Ovary (tissue), 9 donors: Measurements from ENCODE around the gene FUT1. TPM values are rescaled to one million over a fixed set of nuclear protein-coding genes. Genes with fewer than 3 reads are reported as not detected.
"Not testable (repeated sequence)": the region's sequence is repeated elsewhere in the genome, so short reads cannot be mapped to it uniquely, and the experiment has no call there.

Experiments used
- DNase-seq, 5 donors: peaks; one replicate each; pipeline ENCODE4 v3.0.0-alpha.2; 2019 to 2020
- H3K27ac ChIP-seq, 2 donors: fragments of 200-600 bp; one replicate each; pipeline versions ENCODE4 v1.5.1 to v1.8.0; 2019 to 2022
- H3K27me3 ChIP-seq: fragments of 200-600 bp; one replicate; pipeline ENCODE4 v1.8.0; 2022
- H3K36me3 ChIP-seq: fragments of 200-600 bp; sonication (generic); one replicate; pipeline ENCODE4 v1.5.1; 2019
- H3K4me1 ChIP-seq: one replicate; pipeline ENCODE4 v1.8.1; 2013; ENCODE audit warnings: mild to moderate bottlenecking, moderate library complexity; ENCODE audit not compliant: insufficient read depth
- H3K4me3 ChIP-seq: fragments of 200-600 bp; sonication (generic); one replicate; pipeline ENCODE4 v1.5.1; 2017
- H3K9me3 ChIP-seq, 2 donors: fragments of 200-600 bp in 1 of 2; sonication (generic) in 1 of 2; one replicate each; pipeline versions ENCODE4 v1.5.1 to v1.8.1; 2013 to 2019; ENCODE audit warnings: mild to moderate bottlenecking in 1 of 2, moderate library complexity in 1 of 2
- EP300 ChIP-seq: sonication (generic); formaldehyde crosslinking; IDR thresholded peaks from one replicate; pipeline ENCODE4 v1.6.1; 2017; ENCODE audit warnings: antibody characterized with exemption
- POLR2A ChIP-seq: fragments of 450-650 bp; IDR thresholded peaks from one replicate; pipeline ENCODE4 v1.6.1; 2017; ENCODE audit warnings: antibody characterized with exemption, mild to moderate bottlenecking, moderate library complexity
- WGBS, 3 donors: extraction: QIAGEN DNeasy Blood & Tissue Kit in 1 of 3; methylation state at CpG; one replicate each; pipeline versions ENCODE4 v1.1.5 to v1.1.7; 2013 to 2017; 5-methylcytosine and 5-hydroxymethylcytosine counted together
- intact Hi-C, 4 donors: fragments of 100-400 bp; cut with DNase I; formaldehyde crosslinking; loops; one replicate each; pipeline versions ENCODE4 v1.11.0 to v1.15.1; 2022 to 2023
- polyA plus RNA-seq, 2 donors: library from polyadenylated mRNA; stranded (reverse); fragments of 200-250 nt in 1 of 2; fragments of 350-450 nt in 1 of 2; fragmentation: Illumina TruSeq in 1 of 2; extraction: RNeasy Lipid Tissue Mini Kit (QIAGEN cat#74804) in 1 of 2; gene quantifications; one replicate each; pipeline ENCODE4 v1.2.3, GENCODE V29; 2013 to 2014
- total RNA-seq, 7 donors: library from RNA; depleted of rRNA in 2 of 7; stranded (reverse); fragments of >200 nt in 2 of 7; fragmentation: NEBNext Ultra II Directional in 3 of 7; extraction: Animal tissue kit (Norgen Biotek cat#: 25700) in 3 of 7; gene quantifications; one replicate each; pipeline versions ENCODE4 v1.1.0 to v1.2.4, GENCODE V29; 2016 to 2023
- TF ChIP-seq, protein P1 (sequence below), 3 donors: fragments of 450-650 bp in 2 of 3; fragments of 200-600 bp in 1 of 3; IDR thresholded peaks; one replicate each; pipeline versions ENCODE4 v1.5.1 to v1.8.0; 2016 to 2022; ENCODE audit warnings: antibody characterized with exemption in 3 of 3, mild to moderate bottlenecking in 1 of 3
- donor health status: DM: no; HTN: no; CAD: no; lungs with moderate emphysema.
- donor health status: DM: no; HTN: no; CAD: no.
- donor health status: Bipolar disorder and iron deficiency.
- donor health status: DM: yes; HTN: yes; CAD: no.
- donor health status: DM: no; HTN: no; CAD: no.
- donor health status: DM: yes; HTN: yes; CAD: no.

Gene FUT1
- total and polyA plus RNA-seq, 9 donors, result 0.48 to 4.0 (median 1.3) TPM

- H3K4me3 ChIP-seq, result no peak overlapping the region
- 12 to 21% (median 16%) methylated on average over 13 of the region's 13 CpGs for WGBS, 3 donors
- no peak overlapping the region for H3K27ac ChIP-seq
- peaks cover 8% of the 10 kb centered on the region for H3K4me1 ChIP-seq
- no peaks in the 10 kb centered on the region for H3K27me3 ChIP-seq
- intact Hi-C loops, result no loop called here
- peak in 2 of 5 donors; percentile 44 to 47 for DNase-seq
- H3K36me3 ChIP-seq, result no peaks in the 10 kb centered on the region
- H3K9me3 ChIP-seq, result no peaks in the 10 kb centered on the region
- TF ChIP-seq POLR2A, result no peak
- no peak for TF ChIP-seq EP300
- TF ChIP-seq, protein P1, sequence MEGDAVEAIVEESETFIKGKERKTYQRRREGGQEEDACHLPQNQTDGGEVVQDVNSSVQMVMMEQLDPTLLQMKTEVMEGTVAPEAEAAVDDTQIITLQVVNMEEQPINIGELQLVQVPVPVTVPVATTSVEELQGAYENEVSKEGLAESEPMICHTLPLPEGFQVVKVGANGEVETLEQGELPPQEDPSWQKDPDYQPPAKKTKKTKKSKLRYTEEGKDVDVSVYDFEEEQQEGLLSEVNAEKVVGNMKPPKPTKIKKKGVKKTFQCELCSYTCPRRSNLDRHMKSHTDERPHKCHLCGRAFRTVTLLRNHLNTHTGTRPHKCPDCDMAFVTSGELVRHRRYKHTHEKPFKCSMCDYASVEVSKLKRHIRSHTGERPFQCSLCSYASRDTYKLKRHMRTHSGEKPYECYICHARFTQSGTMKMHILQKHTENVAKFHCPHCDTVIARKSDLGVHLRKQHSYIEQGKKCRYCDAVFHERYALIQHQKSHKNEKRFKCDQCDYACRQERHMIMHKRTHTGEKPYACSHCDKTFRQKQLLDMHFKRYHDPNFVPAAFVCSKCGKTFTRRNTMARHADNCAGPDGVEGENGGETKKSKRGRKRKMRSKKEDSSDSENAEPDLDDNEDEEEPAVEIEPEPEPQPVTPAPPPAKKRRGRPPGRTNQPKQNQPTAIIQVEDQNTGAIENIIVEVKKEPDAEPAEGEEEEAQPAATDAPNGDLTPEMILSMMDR (IDR thresholded peaks at IDR 0.05), result no peak
These were observed 20.1 kb upstream of the FUT1 start for GRCh38 chr19:48772503-48772953.

DNA sequence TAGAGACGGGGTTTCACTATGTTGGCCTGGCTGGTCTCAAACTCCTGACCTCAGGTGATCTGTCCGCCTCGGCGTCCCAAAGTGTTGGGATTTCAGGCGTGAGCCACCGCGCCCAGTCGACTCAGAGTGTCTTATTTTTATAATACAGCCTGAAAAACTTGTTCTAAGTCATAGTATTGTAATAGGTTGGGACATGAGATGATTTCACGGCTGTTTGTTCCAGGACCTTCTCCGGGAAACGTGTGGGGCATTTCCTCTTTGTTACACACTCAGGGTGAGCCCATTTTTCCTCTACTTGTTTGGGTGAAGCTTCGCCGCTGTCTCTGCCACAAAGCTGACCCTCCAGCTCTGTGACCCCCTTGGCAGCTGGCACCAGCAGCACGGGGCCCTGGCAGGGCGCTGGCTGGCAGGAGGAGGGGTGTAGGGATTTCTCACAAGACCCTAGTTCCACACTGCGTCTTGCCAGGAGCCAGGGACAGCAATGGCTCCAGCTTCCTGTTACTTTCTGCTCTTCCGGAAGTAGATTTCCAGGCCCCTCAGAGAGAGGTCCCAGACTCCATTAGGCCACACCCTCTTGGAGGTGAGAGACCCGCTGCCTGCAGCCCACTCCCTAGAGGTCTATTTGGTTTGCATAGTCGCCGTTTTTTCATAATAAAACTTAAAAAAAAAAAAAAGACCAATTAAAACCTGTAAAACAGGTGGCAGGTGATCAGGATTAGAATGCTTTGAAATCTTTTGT lies 18.5 kb upstream of the FUT1 start:
- 83 to 88% (median 83%) methylated on average over 20 of the region's 20 CpGs for WGBS, 3 donors
- TF ChIP-seq POLR2A (no peak), EP300 (no peak)
- TF ChIP-seq, protein P1 (IDR thresholded peaks at IDR 0.05), result no peak
- no peaks in the 10 kb centered on the region for H3K36me3 ChIP-seq
- H3K4me1 ChIP-seq, result peaks cover 8% of the 10 kb centered on the region
- no peaks in the 10 kb centered on the region for H3K27me3 ChIP-seq
- no peaks in the 10 kb centered on the region for H3K9me3 ChIP-seq
- no peak overlapping the region for H3K4me3 ChIP-seq
- DNase-seq, result no peak
- intact Hi-C loops, result no loop called here
- no peak overlapping the region for H3K27ac ChIP-seq

GRCh38 chr19:48770266-48770665 lies 17.8 kb upstream of the FUT1 start:
- intact Hi-C loops, result no loop called here
- no peak overlapping the region for H3K4me3 ChIP-seq
- no peak overlapping the region for H3K27ac ChIP-seq
- H3K4me1 ChIP-seq, result peaks cover 8% of the 10 kb centered on the region
- no peak for DNase-seq
- no peaks in the 10 kb centered on the region for H3K9me3 ChIP-seq
- H3K27me3 ChIP-seq, result no peaks in the 10 kb centered on the region
- TF ChIP-seq EP300, result no peak
- TF ChIP-seq, protein P1 (IDR thresholded peaks at IDR 0.05), result no peak
- TF ChIP-seq POLR2A, result no peak
- WGBS, 3 donors, result 72 to 90% (median 83%) methylated on average over 7 of the region's 7 CpGs
- H3K36me3 ChIP-seq, result no peaks in the 10 kb centered on the region

DNA sequence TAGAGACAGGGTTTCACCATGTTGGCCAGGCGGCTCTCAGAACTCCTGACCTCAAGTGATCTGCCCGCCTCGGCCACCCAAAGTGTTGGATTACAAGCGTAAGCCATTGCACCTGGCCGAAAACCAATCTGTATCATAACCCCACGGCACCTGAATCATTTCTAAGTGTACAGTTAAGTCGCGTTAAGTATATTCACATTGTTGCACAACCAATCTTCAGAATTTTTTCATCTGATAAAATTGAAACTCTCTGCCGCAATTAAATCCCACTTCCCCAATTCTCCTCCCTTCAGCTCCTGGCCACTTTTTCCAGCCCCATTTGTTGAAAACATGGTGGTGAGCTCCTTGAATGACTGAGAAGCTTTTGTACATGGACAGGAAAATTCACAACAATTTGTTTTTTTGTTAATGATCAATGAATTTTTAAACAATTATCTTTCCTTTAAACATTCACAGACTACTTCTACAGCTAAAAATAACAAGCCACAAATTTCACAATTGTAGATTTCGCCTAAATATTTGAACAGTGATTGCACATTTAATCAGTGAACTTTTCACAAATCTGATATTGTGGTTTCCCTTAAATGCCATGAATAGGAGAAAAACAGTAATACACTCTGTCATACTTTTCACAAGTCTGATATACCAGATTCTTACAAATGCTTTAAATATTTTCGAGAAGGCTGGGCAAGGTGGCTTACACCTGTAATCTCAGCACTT lies 16.7 kb upstream of the FUT1 start:
- Histone ChIP-seq H3K27me3 (no peaks in the 10 kb centered on the region), H3K4me1 (peaks cover 8% of the 10 kb centered on the region), H3K27ac (no peak overlapping the region), H3K4me3 (no peak overlapping the region), H3K36me3 (no peaks in the 10 kb centered on the region), H3K9me3 (no peaks in the 10 kb centered on the region)
- DNase-seq, result no peak
- WGBS, 3 donors, result 80 to 89% (median 86%) methylated on average over 11 of the region's 11 CpGs
- intact Hi-C loops, result no loop called here
- no peak for TF ChIP-seq EP300
- TF ChIP-seq, protein P1 (IDR thresholded peaks at IDR 0.05), result no peak
- TF ChIP-seq POLR2A, result no peak

GRCh38 chr19:48768171-48768753 lies 15.8 kb upstream of the FUT1 start:
- H3K27ac ChIP-seq, H3K27me3 ChIP-seq, H3K4me1 ChIP-seq, DNase-seq, intact Hi-C loops, H3K9me3 ChIP-seq, H3K36me3 ChIP-seq, H3K4me3 ChIP-seq: not testable (repeated sequence)
- 33 to 36% (median 34%) methylated on average over 6 of the region's 6 CpGs for WGBS, 3 donors

DNA sequence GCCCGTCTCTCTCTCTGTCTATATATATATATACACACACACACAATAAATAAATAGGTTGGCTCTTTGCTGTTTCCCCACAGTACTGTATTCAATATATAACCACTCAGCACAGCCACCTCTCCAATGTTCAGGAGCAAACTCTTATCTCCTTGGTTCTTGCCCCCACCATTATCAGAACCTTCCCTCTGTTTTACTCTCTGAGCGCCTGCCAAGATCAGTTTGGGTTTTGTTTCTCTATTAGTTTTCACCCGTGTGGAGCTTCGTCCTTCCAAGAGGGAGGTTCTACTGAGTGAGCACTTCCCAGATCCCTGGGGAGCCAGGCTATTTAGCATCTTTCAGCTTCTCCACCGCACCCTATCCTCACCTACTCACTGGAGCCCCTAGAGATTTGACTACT lies 13.4 kb upstream of the FUT1 start:
- intact Hi-C loops, DNase-seq, H3K4me3 ChIP-seq, H3K9me3 ChIP-seq, H3K27ac ChIP-seq, H3K4me1 ChIP-seq, H3K36me3 ChIP-seq, H3K27me3 ChIP-seq: not testable (repeated sequence)
- 21 to 26% (median 21%) methylated on average over 5 of the region's 5 CpGs for WGBS, 3 donors
